ENCODE measurements around the gene FGFR2. TPM values are rescaled to one million over a fixed set of nuclear protein-coding genes. Genes with fewer than 3 reads are reported as not detected.

FGFR2 gene
- total RNA-seq, result 0.27 and 0.36 TPM in 2 replicates

GRCh38 chr10:121598263-121599249 is at the start of gene FGFR2:
Gene FGFR2, minus strand, starts transcription at chr10:121598444. Its CDS starts 4,627 bp downstream, at chr10:121593817.

